ENCODE measurements around the gene PUSL1.
A peak's percentile ranks its signal among the peaks of the same experiment; 100 is the strongest.

Gene PUSL1

DNA sequence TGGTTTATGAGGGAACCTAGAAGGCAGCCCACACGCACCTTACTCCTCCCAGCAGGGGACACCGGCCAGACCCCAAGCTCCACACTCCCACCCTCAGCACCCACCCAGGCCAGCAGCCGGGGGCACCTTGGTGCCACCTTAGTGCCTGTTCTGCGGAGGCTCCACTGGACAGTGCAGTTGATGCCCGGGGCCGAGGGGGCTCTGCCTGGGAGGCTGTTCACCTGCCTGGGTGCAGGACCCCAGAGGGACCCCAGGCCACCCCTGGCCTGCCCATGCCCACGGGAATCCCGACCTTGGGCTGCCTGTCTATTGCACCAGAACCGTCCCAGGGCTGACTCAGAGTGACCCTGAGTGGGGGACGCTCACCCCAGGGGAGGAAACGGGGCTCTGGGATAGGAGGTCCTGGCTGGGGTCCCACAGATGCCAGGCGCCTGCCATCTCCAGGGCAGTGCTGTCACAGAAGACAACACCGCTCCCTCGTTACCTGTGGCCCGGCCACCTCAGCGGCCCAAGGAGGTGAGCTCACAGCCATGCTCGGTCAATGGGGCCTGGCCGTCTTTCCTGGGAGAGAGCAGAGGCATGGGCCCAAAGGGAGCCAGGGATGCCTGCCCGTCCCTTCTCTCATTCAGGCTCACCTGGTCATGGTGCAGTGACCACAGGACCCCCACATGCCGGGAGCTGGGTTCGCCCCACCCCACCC, 27.5 kb upstream of the PUSL1 start:
- no peak for DNase-seq

DNA sequence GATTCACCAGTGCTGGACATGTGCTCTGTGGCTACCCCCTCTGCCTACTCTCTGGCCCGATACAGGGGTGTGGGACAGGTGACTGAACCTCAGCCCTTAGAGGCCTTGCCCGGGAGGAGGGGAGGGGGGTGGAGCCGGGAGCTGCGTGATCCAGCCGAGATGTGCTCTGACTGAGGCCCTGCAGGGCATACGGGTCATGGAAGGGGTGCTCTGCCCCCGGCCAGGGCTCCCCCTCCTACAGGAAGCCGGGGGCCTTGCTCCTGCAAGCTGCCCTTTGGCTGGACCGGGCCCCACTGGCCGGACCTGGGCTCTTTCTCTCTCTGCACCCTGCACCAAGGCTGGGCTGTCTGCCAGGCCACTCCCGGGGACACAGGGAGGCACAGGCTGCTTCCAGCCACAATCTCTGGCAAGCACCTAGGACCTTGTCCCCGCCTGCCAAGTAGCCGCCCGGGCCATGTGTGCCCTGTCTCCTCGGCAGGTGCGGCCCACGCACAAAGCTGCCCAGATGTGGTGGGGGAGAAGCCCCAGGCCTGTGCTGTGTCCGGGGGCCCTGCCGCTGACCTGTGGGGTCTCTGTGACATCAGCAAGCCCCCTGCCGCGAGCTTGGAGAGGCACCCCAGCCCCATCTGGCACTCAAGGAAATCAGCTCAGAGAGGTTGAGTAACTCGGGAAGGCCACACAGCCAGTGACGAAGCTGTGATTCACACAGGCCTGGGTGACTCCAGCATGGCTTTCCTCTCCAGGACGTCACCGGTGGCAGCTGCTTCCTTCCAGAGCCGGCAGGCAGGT, 26.7 kb upstream of the PUSL1 start:
- DNase-seq, result no peak

DNA sequence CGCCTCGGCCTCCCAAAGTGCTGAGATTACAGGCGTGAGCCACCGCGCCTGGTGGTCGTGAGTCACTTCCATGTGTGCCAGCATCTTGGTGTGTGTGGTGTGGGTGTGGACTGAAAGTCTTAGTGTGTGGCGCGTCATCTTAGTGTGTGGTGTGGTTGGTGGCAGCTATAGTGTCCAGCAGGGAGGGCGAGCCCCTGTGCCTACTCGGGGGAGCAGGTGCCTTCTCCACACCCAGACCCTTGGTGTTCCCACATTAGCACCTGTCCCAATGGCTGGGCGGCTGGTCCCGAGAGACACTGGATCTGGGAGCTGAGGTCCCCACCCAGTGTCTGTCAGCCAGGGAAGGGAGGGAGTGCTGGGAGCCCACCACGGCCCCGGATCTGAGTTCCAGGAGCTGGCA, 25.4 kb upstream of the PUSL1 start:
- DNase-seq, result no peak

GRCh38 chr1:1283821-1284220, 24.6 kb upstream of the PUSL1 start:
- DNase-seq, result no peak

GRCh38 chr1:1284221-1285101, 23.9 kb upstream of the PUSL1 start:
- DNase-seq, result no peak

DNA sequence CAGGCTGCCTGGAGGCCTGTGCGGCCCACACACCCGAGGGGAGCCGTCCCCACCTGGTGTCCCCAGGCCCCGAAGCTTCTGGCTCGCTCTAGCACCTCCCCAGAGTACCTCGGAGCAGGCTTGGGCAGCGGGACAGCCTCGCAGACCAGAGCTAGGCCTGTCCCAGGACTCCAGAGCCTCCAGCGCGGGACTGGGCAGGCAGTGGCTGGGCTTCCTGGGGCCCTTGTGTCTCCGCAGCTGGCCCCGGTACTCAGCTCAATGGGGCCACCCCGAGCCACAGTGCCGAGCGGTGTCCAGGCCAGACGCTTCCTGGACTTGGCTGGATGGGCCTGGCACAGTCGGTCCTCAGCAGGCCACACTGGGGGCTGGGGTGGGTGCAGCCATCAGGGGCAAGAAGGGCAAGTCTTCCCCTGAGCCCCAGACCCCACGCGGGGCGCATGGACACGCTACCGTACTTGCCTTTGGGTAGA, 23.3 kb upstream of the PUSL1 start:
- no peak for DNase-seq

DNA sequence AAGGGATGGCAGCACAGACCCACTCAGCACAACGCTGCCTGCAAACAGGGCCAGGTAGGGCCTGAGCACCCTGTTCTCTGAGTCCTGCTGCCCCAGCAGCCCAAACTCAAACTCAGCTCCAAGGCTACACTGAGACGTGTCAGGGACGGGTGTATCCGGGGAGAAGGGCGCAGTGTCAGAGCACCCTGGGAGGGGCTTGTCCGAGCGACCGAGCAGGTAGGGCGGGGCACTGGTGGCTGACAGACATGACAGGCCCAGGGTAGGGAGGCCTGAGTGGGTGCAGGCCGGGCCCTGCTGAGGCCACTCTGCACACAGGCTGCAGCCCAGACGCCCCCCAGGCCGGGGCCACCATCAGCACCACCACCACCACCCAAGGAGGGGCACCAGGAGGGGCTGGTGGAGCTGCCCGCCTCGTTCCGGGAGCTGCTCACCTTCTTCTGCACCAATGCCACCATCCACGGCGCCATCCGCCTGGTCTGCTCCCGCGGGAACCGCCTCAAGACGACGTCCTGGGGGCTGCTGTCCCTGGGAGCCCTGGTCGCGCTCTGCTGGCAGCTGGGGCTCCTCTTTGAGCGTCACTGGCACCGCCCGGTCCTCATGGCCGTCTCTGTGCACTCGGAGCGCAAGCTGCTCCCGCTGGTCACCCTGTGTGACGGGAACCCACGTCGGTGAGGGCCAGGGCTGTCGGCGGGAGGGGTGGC, 22.6 kb upstream of the PUSL1 start:
- DNase-seq, result no peak

- no peak for DNase-seq
Measured at GRCh38 chr1:1286313-1287261, 21.8 kb upstream of the PUSL1 start.

- no peak for DNase-seq
Measured at GRCh38 chr1:1287288-1288110, 20.9 kb upstream of the PUSL1 start.

DNA sequence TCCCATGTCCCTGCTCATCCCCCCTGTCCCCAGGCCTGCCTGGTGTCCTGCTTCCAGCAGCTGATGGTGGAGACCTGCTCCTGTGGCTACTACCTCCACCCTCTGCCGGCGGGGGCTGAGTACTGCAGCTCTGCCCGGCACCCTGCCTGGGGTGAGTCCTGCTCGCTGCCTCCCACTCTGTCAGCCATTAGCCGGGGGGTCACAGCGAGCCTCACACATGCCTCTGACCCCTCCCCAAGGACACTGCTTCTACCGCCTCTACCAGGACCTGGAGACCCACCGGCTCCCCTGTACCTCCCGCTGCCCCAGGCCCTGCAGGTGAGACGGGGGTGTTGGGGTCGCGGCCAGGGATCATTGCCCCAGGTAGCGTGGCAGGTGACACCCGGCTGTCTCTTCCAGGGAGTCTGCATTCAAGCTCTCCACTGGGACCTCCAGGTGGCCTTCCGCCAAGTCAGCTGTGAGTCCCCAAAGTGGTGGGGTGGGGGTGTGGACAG, 18.1 kb upstream of the PUSL1 start:
- peak in 1 of 2 experiments; percentile 29 for DNase-seq

GRCh38 chr1:1291023-1291528, 17.3 kb upstream of the PUSL1 start:
- no peak for DNase-seq

GRCh38 chr1:1291548-1292441, 16.6 kb upstream of the PUSL1 start:
- DNase-seq, result peak in 1 of 2 experiments; percentile 36

- no peak for DNase-seq
Measured at GRCh38 chr1:1292442-1292779, 16.0 kb upstream of the PUSL1 start.

DNA sequence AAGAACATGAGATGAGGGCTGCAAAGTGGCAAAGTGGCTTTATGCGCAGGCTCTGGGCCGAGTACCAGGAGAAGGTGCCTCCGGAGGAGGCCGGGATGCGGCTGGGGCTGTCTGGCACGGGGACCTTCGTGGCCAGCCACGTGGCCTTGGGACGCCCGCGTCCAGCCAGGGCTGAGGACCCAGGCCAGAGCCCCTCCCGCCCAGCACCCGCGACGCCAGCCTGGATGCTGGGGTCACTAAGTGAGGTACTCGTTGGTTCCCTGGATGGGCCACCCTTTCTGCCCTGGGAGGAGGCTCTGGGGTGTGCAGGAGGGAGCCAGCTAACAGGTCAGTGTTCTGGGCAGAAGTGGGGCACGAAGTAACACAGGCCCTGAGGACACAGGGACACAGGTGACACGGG, 15.5 kb upstream of the PUSL1 start:
- no peak for DNase-seq

DNA sequence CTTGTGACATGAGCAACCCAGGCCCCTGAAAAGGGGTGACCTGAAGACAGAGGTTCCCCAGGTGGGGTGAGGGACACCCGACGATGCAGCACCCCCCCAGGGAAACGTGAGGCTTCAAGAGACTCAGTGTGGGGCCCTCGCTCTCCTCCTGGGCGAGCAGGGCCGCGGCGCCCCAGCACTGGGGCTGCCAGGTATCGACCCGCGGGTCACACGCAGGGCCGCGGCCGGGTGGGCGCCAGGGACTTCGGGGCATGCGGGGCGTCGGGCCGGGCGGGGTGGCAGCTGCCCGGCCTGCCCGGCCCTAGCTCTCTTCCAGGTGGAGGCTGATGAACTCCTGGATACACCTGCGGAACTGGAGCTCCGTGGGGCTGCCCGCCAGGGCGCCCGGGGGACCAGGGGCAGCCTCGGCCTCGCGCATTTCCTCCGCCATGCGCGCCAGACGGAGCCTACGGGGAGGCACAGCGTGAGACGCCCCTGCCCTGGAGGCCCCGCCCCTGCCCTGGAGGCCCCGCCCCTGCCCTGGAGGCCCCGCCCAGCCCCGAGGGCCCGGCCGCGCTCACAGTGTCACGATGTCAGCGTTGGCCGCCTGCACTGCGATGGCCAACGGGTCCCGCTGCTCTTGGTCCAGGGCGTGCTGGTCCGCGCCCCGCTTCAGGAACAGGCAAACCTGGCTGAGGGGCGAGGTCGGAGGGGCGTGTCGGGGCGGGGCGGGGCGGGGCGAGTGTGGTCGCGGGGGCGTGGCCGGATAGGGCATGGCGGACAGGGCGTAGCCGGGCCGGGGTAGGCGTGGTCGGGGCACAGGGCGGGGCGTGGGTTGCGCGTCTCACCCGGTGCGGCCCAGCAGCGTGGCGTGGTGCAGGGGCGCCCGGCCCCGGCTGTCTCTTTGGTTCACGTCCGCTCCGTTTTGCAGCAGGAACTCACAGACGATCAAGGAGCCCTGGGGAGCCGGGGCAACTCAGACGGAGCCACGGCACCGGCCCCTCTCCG, 14.8 kb upstream of the PUSL1 start:
- no peak for DNase-seq

DNA sequence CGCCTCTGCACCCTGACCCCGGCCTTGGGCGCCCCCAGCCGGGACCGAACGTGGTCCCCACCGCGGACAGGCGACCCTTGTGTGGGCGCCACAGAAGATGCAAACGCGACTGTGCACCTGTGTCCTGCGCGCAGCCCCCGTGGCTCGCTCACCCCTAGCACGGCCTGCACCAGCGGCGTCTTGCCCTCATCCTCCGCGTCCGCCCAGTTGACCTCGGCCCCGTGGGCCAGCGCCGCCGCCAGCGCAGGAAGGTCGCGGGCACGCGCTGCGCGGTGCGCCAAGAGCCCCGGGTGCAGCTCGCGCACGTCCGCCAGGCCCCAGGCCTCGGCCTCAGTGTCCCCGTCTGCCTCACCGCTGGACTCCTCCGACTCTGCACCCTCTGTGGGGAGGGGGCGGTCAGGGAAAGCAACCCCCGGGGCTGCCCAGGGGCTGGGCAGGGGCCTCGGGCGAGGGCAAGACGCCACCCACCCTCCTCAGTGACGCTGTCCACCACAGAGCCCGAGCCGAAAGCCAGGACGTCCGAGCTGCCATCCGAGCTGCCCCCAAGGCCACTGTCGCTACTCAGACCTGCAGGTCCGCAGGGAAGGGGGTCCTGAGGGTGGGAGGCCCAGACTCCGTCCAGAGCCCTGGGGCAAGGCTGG, 14.0 kb upstream of the PUSL1 start:
- no peak for DNase-seq

- DNase-seq, result no peak
Measured at GRCh38 chr1:1295154-1295923, 13.1 kb upstream of the PUSL1 start.
